GM12864 (cell line): ENCODE results near the gene HAT1.

Experiments used
- DNase-seq: peaks from one replicate; pipeline ENCODE4 v3.0.0-alpha.2; 2011; ENCODE audit warnings: low read depth
- H3K4me3 ChIP-seq: 2 replicates; pipeline ENCODE4 v1.5.1; 2011; ENCODE audit warnings: mild to moderate bottlenecking, low read depth, low read length, control low read depth
- TF ChIP-seq, protein P1 (sequence below): IDR thresholded peaks from 2 replicates; pipeline ENCODE4 v1.5.1; 2011; ENCODE audit warnings: low read depth, mild to moderate bottlenecking, moderate library complexity, low read length, control low read depth, inconsistent platforms; ENCODE audit errors: missing control alignments

The HAT1 gene

GRCh38 chr2:171939743-171940071 is 17.4 kb downstream of the HAT1 start:
- H3K4me3 ChIP-seq, result no peak overlapping the region
- TF ChIP-seq, protein P1, sequence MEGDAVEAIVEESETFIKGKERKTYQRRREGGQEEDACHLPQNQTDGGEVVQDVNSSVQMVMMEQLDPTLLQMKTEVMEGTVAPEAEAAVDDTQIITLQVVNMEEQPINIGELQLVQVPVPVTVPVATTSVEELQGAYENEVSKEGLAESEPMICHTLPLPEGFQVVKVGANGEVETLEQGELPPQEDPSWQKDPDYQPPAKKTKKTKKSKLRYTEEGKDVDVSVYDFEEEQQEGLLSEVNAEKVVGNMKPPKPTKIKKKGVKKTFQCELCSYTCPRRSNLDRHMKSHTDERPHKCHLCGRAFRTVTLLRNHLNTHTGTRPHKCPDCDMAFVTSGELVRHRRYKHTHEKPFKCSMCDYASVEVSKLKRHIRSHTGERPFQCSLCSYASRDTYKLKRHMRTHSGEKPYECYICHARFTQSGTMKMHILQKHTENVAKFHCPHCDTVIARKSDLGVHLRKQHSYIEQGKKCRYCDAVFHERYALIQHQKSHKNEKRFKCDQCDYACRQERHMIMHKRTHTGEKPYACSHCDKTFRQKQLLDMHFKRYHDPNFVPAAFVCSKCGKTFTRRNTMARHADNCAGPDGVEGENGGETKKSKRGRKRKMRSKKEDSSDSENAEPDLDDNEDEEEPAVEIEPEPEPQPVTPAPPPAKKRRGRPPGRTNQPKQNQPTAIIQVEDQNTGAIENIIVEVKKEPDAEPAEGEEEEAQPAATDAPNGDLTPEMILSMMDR, result no peak
- DNase-seq, result no peak

- H3K4me3 ChIP-seq, result no peak overlapping the region
- TF ChIP-seq, protein P1, result no peak
- DNase-seq, result no peak
Measured at GRCh38 chr2:171941316-171941699, 19.0 kb downstream of the HAT1 start.

GRCh38 chr2:171943869-171944268 is 21.6 kb downstream of the HAT1 start:
- TF ChIP-seq, protein P1, result no peak
- no peak for DNase-seq
- no peak overlapping the region for H3K4me3 ChIP-seq

DNA sequence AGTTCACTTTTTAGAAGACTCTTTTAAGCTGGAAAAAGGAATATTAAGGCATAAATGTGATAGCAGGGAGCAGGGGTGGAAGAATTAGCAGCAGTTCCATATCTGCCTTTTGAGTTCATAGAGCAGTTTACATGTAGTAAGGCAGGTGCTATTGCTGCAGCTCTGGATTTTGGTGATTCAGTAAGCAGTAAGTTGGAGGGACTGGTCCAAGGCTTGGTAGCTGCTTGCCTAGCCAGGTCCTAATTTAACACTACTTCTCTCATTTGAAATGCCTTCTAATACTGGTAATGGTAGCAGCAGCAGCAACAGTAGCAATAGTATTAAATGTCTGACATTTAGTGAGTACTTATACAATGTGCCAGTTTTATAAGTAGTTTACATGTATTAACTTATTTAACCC is 30.0 kb downstream of the HAT1 start:
- TF ChIP-seq, protein P1, result no peak
- H3K4me3 ChIP-seq, result no peak overlapping the region
- DNase-seq, result no peak

GRCh38 chr2:171952748-171953147 is 30.5 kb downstream of the HAT1 start:
- no peak for DNase-seq
- H3K4me3 ChIP-seq, result no peak overlapping the region
- TF ChIP-seq, protein P1, result no peak

- TF ChIP-seq, protein P1, result no peak
- DNase-seq, result no peak
- no peak overlapping the region for H3K4me3 ChIP-seq
Measured at GRCh38 chr2:171956135-171956825, 34.0 kb downstream of the HAT1 start.

DNA sequence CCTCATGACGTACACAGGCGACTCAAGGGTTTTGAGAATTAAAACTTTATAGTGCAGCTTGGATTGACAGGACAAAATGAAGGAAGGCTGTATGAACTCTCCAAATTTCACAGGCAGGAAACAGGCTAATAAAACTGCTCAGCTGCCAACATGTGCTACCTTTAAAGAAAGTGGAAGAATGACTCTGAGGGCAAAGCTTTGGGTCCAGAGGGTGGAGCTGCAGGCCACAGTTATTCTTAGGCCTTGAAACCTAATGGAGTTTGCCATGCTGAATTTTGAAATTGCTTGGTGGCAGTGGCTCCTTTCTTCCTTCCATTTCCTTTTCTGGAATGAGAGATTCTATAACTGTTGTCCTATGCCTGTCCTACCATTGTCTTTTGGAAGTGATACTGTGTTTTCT is 34.8 kb downstream of the HAT1 start:
- no peak for DNase-seq
- TF ChIP-seq, protein P1, result no peak
- H3K4me3 ChIP-seq, result no peak overlapping the region
